HepG2 (cell line): ENCODE data around the gene ZNF174. TPM values are rescaled to one million over a fixed set of nuclear protein-coding genes. Genes with fewer than 3 reads are reported as not detected.
A peak's percentile ranks its signal among the peaks of the same experiment; 100 is the strongest.

ENCODE experiments used
- ATRX ChIP-seq: sonication (generic); formaldehyde crosslinking; IDR thresholded peaks from 2 replicates; pipeline ENCODE4 v1.4.0; 2020; ENCODE audit warnings: missing genetic modification reagents, borderline replicate concordance
- GABPB1 ChIP-seq: IDR thresholded peaks from 2 replicates; pipeline ENCODE4 v1.6.1; 2016; ENCODE audit warnings: mild to moderate bottlenecking, missing genetic modification reagents, moderate library complexity, missing compliant biosample characterization
- KLF16 ChIP-seq, 2 experiments: sonication (generic) in 1 of 2; formaldehyde crosslinking in 1 of 2; IDR thresholded peaks; 2 replicates each; pipeline versions ENCODE4 v1.6.1 to v1.8.0; 2016 to 2023; ENCODE audit warnings: missing genetic modification reagents in 2 of 2, missing compliant biosample characterization in 1 of 2
- MED8 ChIP-seq: sonication (generic); formaldehyde crosslinking; IDR thresholded peaks from 2 replicates; pipeline ENCODE4 v1.8.1; 2023; ENCODE audit warnings: mild to moderate bottlenecking, missing genetic modification reagents; ENCODE audit not compliant: insufficient replicate concordance
- NR2F1 ChIP-seq, 2 experiments: fragments of 450-650 bp in 1 of 2; formaldehyde crosslinking in 1 of 2; IDR thresholded peaks; 2 replicates each; pipeline versions ENCODE4 v1.5.0 to v1.6.1; 2016 to 2020; ENCODE audit warnings: mild to moderate bottlenecking in 1 of 2, missing compliant biosample characterization in 1 of 2, missing genetic modification reagents in 1 of 2, moderate library complexity in 1 of 2
- NR2F6 ChIP-seq, 2 experiments: IDR thresholded peaks; 2 replicates each; pipeline ENCODE4 v1.6.1; 2016; ENCODE audit warnings: antibody characterized with exemption in 1 of 2, mild to moderate bottlenecking in 1 of 2
- RARG ChIP-seq: sonication (generic); formaldehyde crosslinking; IDR thresholded peaks from 2 replicates; pipeline ENCODE4 v1.4.0; 2020; ENCODE audit warnings: low read depth, mild to moderate bottlenecking, missing genetic modification reagents
- SALL2 ChIP-seq: sonication (generic); formaldehyde crosslinking; IDR thresholded peaks from 2 replicates; pipeline ENCODE4 v1.8.1; 2023; ENCODE audit warnings: mild to moderate bottlenecking, missing genetic modification reagents, inconsistent platforms
- SP2 ChIP-seq: sonication (generic); formaldehyde crosslinking; IDR thresholded peaks from 2 replicates; pipeline ENCODE4 v1.5.1; 2020; ENCODE audit warnings: mild to moderate bottlenecking, missing genetic modification reagents
- TSC22D2 ChIP-seq: sonication (generic); formaldehyde crosslinking; IDR thresholded peaks from 2 replicates; pipeline ENCODE4 v1.5.1; 2020; ENCODE audit warnings: missing genetic modification reagents, mild to moderate bottlenecking, borderline replicate concordance
- WIZ ChIP-seq: sonication (generic); formaldehyde crosslinking; IDR thresholded peaks from 2 replicates; pipeline ENCODE4 v1.5.1; 2020; ENCODE audit warnings: mild to moderate bottlenecking, missing genetic modification reagents
- ZBTB3 ChIP-seq: sonication (generic); formaldehyde crosslinking; IDR thresholded peaks from 2 replicates; pipeline ENCODE4 v1.4.0; 2020; ENCODE audit warnings: low read depth, mild to moderate bottlenecking, moderate library complexity, missing genetic modification reagents, borderline replicate concordance
- ZNF24 ChIP-seq: fragments of 450-650 bp; IDR thresholded peaks from 2 replicates; pipeline ENCODE4 v1.6.1; 2017; ENCODE audit warnings: antibody characterized with exemption, mild to moderate bottlenecking
- ZNF790 ChIP-seq: sonication (generic); formaldehyde crosslinking; IDR thresholded peaks from 2 replicates; pipeline ENCODE4 v1.8.0; 2022; ENCODE audit warnings: missing genetic modification reagents, mild to moderate bottlenecking, borderline replicate concordance
- ZNF841 ChIP-seq: sonication (generic); formaldehyde crosslinking; IDR thresholded peaks from 2 replicates; pipeline ENCODE4 v1.8.1; 2023; ENCODE audit warnings: missing genetic modification reagents, borderline replicate concordance
- polyA plus RNA-seq, 8 experiments: library from polyadenylated mRNA; depleted of rRNA in 3 of 8; stranded (reverse) in 7 of 8; unstranded in 1 of 8; fragments of >200 nt; fragmentation: Illumina TruSeq in 4 of 8; extraction: Trizol in 4 of 8; gene quantifications; 2 replicates each; pipeline versions ENCODE4 v1.2.1 to v1.2.3, GENCODE V29; 2011 to 2016; ENCODE audit warnings: low read depth in 4 of 8, missing spikeins in 1 of 8, mixed read lengths in 1 of 8; ENCODE audit not compliant: insufficient read depth in 1 of 8
- total RNA-seq, 5 experiments: library from RNA; depleted of rRNA; stranded (reverse); fragments of >200 nt; fragmentation: Illumina TruSeq; extraction: Trizol; gene quantifications; 2 replicates each; pipeline ENCODE4 v1.2.3, GENCODE V29; 2016; ENCODE audit warnings: low read depth in 1 of 5
- TF ChIP-seq, protein P1 (sequence below): sonication (generic); formaldehyde crosslinking; IDR thresholded peaks from 2 replicates; pipeline ENCODE4 v1.5.0; 2020; ENCODE audit warnings: missing genetic modification reagents
- TF ChIP-seq, protein P2 (sequence below), 2 experiments: fragments of 450-650 bp in 1 of 2; sonication (generic) in 1 of 2; formaldehyde crosslinking in 1 of 2; IDR thresholded peaks; 2 replicates each; pipeline versions ENCODE4 v1.6.1 to v1.8.0; 2016 to 2022; ENCODE audit warnings: antibody characterized with exemption in 1 of 2, mild to moderate bottlenecking in 1 of 2, missing genetic modification reagents in 1 of 2
- TF ChIP-seq, protein P3 (sequence below): sonication (generic); formaldehyde crosslinking; IDR thresholded peaks from 2 replicates; pipeline ENCODE4 v1.8.0; 2022; ENCODE audit warnings: mild to moderate bottlenecking, missing genetic modification reagents, moderate library complexity
- TF ChIP-seq, protein P4 (sequence below): sonication (generic); formaldehyde crosslinking; IDR thresholded peaks from 2 replicates; pipeline ENCODE4 v1.5.0; 2020; ENCODE audit warnings: missing genetic modification reagents

ZNF174 gene
- total and polyA plus RNA-seq, 2 of the 13 experiments (the other 11 are each of a cell fraction or from before 2014, with no cell fraction given) = 8.3 to 10.6 TPM

DNA sequence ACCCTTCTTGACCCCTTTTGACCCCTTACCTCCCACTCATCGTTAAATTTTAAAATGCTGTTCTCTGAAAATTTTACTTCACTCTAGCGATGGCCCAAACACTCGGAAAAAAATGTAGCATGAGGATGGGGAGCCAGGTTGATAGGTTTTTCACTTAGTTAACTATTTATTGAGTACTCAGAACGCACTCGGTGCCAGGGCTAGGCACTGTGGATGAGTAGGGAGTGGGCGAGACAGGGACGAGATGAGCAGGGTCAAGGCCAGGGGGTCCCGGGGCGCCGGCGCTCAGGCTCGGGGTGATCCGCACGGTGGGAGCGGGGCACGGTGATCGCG, 603 bp upstream of the ZNF174 start (continued):
- TF ChIP-seq, protein P1, sequence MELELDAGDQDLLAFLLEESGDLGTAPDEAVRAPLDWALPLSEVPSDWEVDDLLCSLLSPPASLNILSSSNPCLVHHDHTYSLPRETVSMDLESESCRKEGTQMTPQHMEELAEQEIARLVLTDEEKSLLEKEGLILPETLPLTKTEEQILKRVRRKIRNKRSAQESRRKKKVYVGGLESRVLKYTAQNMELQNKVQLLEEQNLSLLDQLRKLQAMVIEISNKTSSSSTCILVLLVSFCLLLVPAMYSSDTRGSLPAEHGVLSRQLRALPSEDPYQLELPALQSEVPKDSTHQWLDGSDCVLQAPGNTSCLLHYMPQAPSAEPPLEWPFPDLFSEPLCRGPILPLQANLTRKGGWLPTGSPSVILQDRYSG (CRISPR knock-in tag) = no peak
- no peak for TF ChIP-seq ZNF841 (CRISPR knock-in tag)
- no peak for TF ChIP-seq TSC22D2
- no peak for TF ChIP-seq ZNF24
- no peak for TF ChIP-seq SALL2 (CRISPR knock-in tag)
- TF ChIP-seq, protein P2, sequence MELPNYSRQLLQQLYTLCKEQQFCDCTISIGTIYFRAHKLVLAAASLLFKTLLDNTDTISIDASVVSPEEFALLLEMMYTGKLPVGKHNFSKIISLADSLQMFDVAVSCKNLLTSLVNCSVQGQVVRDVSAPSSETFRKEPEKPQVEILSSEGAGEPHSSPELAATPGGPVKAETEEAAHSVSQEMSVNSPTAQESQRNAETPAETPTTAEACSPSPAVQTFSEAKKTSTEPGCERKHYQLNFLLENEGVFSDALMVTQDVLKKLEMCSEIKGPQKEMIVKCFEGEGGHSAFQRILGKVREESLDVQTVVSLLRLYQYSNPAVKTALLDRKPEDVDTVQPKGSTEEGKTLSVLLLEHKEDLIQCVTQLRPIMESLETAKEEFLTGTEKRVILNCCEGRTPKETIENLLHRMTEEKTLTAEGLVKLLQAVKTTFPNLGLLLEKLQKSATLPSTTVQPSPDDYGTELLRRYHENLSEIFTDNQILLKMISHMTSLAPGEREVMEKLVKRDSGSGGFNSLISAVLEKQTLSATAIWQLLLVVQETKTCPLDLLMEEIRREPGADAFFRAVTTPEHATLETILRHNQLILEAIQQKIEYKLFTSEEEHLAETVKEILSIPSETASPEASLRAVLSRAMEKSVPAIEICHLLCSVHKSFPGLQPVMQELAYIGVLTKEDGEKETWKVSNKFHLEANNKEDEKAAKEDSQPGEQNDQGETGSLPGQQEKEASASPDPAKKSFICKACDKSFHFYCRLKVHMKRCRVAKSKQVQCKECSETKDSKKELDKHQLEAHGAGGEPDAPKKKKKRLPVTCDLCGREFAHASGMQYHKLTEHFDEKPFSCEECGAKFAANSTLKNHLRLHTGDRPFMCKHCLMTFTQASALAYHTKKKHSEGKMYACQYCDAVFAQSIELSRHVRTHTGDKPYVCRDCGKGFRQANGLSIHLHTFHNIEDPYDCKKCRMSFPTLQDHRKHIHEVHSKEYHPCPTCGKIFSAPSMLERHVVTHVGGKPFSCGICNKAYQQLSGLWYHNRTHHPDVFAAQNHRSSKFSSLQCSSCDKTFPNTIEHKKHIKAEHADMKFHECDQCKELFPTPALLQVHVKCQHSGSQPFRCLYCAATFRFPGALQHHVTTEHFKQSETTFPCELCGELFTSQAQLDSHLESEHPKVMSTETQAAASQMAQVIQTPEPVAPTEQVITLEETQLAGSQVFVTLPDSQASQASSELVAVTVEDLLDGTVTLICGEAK (IDR thresholded peaks at IDR 0.05) = no peak
- TF ChIP-seq, protein P2 (CRISPR knock-in tag; IDR thresholded peaks at IDR 0.05) = no peak
- 0 out of 2 replicates have a peak, but pooled peaks have one; percentile 56 for TF ChIP-seq ZBTB3 (CRISPR knock-in tag)
- TF ChIP-seq SP2 (CRISPR knock-in tag) = no peak
- TF ChIP-seq, protein P3, sequence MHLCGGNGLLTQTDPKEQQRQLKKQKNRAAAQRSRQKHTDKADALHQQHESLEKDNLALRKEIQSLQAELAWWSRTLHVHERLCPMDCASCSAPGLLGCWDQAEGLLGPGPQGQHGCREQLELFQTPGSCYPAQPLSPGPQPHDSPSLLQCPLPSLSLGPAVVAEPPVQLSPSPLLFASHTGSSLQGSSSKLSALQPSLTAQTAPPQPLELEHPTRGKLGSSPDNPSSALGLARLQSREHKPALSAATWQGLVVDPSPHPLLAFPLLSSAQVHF (CRISPR knock-in tag) = no peak
- TF ChIP-seq NR2F1 (CRISPR knock-in tag; IDR thresholded peaks at IDR 0.05) = peak; percentile 39 to 69; a peak in 3 of 4 replicates
- TF ChIP-seq NR2F6 (IDR thresholded peaks at IDR 0.05) = peak; percentile 24; the same call in 1 of the 2 replicates
- peak; percentile 9; the same call in 1 of the 2 replicates for TF ChIP-seq NR2F6 (CRISPR knock-in tag; IDR thresholded peaks at IDR 0.05)
- no peak for TF ChIP-seq KLF16 (CRISPR knock-in tag; IDR thresholded peaks at IDR 0.05)
- no peak for TF ChIP-seq GABPB1 (CRISPR knock-in tag)
- TF ChIP-seq, protein P4, sequence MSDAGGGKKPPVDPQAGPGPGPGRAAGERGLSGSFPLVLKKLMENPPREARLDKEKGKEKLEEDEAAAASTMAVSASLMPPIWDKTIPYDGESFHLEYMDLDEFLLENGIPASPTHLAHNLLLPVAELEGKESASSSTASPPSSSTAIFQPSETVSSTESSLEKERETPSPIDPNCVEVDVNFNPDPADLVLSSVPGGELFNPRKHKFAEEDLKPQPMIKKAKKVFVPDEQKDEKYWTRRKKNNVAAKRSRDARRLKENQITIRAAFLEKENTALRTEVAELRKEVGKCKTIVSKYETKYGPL (CRISPR knock-in tag) = no peak
- no peak for TF ChIP-seq ATRX (CRISPR knock-in tag)
- TF ChIP-seq RARG (CRISPR knock-in tag) = no peak
- TF ChIP-seq MED8 (CRISPR knock-in tag) = no peak
- TF ChIP-seq WIZ = no peak
- TF ChIP-seq ZNF790 = no peak
